SU-DHL-6 (cell line): ENCODE results near the gene SLC7A6.

Experiments used
- H2AFZ ChIP-seq: fragments of 200-600 bp; sonication (generic); 2 replicates; pipeline ENCODE4 v1.6.1; 2014; ENCODE audit warnings: low read depth, mild to moderate bottlenecking, moderate library complexity, mixed read lengths, antibody characterized with exemption, low read length; ENCODE audit not compliant: severe bottlenecking
- H3F3A ChIP-seq: fragments of 200-600 bp; shearing (Covaris generic); 2 replicates; pipeline ENCODE4 v1.6.0; 2016; ENCODE audit warnings: antibody characterized with exemption, mild to moderate bottlenecking; ENCODE audit not compliant: insufficient read depth
- H3K27ac ChIP-seq: fragments of 200-600 bp; sonication (generic); 2 replicates; pipeline ENCODE4 v1.5.1; 2016; ENCODE audit warnings: low read depth, mild to moderate bottlenecking, low read length, moderate library complexity, mixed read lengths
- H3K27me3 ChIP-seq: fragments of 200-600 bp; sonication (generic), shearing (Covaris generic); 2 replicates; pipeline ENCODE4 v1.6.0; 2014; ENCODE audit warnings: mild to moderate bottlenecking, low read length
- H3K36me3 ChIP-seq: fragments of 200-600 bp; sonication (generic); 2 replicates; pipeline ENCODE4 v1.6.1; 2014; ENCODE audit warnings: mild to moderate bottlenecking, low read length, mixed read lengths
- H3K4me2 ChIP-seq: fragments of 300-600, 200-600 bp; shearing (Covaris generic), sonication (generic); 2 replicates; pipeline ENCODE4 v1.6.0; 2014; ENCODE audit warnings: low read length, low read depth, mild to moderate bottlenecking; ENCODE audit not compliant: poor library complexity, severe bottlenecking
- H3K4me3 ChIP-seq: fragments of 200-600 bp; sonication (generic); 2 replicates; pipeline ENCODE4 v1.5.1; 2014; ENCODE audit warnings: antibody characterized with exemption, low read length, mild to moderate bottlenecking, mixed read lengths; ENCODE audit not compliant: insufficient read depth, poor library complexity, severe bottlenecking
- H3K79me2 ChIP-seq: fragments of 200-600 bp; sonication (generic); 2 replicates; pipeline ENCODE4 v1.6.1; 2014; ENCODE audit warnings: mild to moderate bottlenecking, low read length, moderate library complexity; ENCODE audit not compliant: insufficient read depth
- H3K9ac ChIP-seq: fragments of 200-600 bp; sonication (generic); 2 replicates; pipeline ENCODE4 v1.7.0; 2014; ENCODE audit warnings: mild to moderate bottlenecking, low read length
- H3K9me2 ChIP-seq: fragments of 200-600 bp; sonication (generic); replicated peaks from 2 replicates; pipeline ENCODE4 v1.6.1; 2014; ENCODE audit warnings: low read length; ENCODE audit not compliant: insufficient read depth
- H3K9me3 ChIP-seq: fragments of 200-600 bp; sonication (generic); 2 replicates; pipeline ENCODE4 v1.6.1; 2014; ENCODE audit warnings: low read length, mixed read lengths; ENCODE audit not compliant: insufficient read depth
- H4K20me1 ChIP-seq: fragments of 200-600 bp; sonication (generic); 2 replicates; pipeline ENCODE4 v1.6.1; 2014; ENCODE audit warnings: low read depth, mild to moderate bottlenecking, antibody characterized with exemption, low read length, moderate library complexity, mixed read lengths
- CTCF ChIP-seq: fragments of 200-600 bp; sonication (generic); IDR thresholded peaks from one replicate; pipeline ENCODE4 v1.5.1; 2017; ENCODE audit warnings: antibody characterized with exemption, mild to moderate bottlenecking, low read length, moderate library complexity; ENCODE audit not compliant: insufficient read depth, poor library complexity, severe bottlenecking
- EZH2phosphoT487 ChIP-seq: fragments of 200-600 bp; sonication (generic), shearing (Covaris generic); conservative IDR thresholded peaks from 2 replicates; pipeline ENCODE4 v1.6.1; 2018; ENCODE audit warnings: mild to moderate bottlenecking, antibody characterized with exemption, low read length, moderate library complexity, mixed read lengths

The SLC7A6 gene

DNA sequence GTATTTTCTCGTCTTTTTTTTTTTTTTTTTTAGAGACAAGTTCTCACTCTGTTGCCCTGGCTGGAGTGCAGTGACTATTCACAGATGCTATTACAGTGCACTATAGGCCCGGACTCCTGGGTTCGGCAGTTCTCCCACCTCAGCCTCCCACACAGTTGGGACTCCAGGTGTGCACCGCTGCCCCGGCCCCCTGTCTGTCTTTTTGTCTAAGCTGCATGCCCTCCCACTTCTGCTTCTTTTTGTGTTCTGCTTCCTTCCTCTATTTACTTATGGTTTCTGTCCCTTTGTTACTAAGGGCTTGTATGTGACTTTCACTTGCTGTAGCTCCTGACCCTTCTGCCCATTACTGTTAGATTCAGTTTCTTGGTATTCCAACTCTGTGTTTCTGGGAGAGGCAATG lies 20.5 kb downstream of the SLC7A6 start:
- Histone ChIP-seq H3K9ac (peak overlapping the region; percentile 56), H3K9me2 (no peaks in the 10 kb centered on the region), H4K20me1 (no peaks in the 10 kb centered on the region), H3K4me3 (peak overlapping the region; percentile 24), H3F3A (peaks cover 53% of the 10 kb centered on the region), H3K79me2 (peaks cover 57% of the 10 kb centered on the region), H3K27ac (peak overlapping the region; percentile 98), H3K4me2 (peak overlapping the region; percentile 85), H3K36me3 (no peaks in the 10 kb centered on the region), H3K9me3 (no peaks in the 10 kb centered on the region), H2AFZ (no peak overlapping the region), H3K27me3 (no peaks in the 10 kb centered on the region)
- TF ChIP-seq CTCF (no peak), EZH2phosphoT487 (no peak)

DNA sequence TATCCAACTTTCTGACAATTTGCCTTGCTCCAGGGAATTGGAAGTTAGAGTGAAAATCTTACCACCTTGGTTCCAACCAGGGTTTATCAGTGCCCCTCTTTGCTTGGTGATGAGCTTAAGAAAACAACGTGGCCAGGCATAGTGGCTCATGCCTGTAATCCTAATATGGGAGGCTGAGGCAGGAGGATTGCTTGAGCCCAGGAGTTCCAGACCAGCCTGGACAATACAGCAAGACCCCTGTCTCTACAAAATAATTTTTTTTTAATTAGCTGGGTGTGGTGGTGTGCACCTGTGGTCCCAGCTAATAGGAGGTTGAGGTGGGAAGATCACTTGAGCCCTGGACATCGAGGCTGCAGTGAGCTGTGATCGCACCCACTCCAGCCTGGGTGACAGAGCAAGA lies 21.4 kb downstream of the SLC7A6 start:
- Histone ChIP-seq H3K4me2 (peak overlapping the region; percentile 85), H3K36me3 (no peaks in the 10 kb centered on the region), H3K27ac (peak overlapping the region; percentile 98), H2AFZ (no peak overlapping the region), H3F3A (peaks cover 46% of the 10 kb centered on the region), H3K9me3 (no peaks in the 10 kb centered on the region), H4K20me1 (no peaks in the 10 kb centered on the region), H3K27me3 (no peaks in the 10 kb centered on the region), H3K79me2 (peaks cover 50% of the 10 kb centered on the region), H3K9ac (peak overlapping the region; percentile 44), H3K9me2 (no peaks in the 10 kb centered on the region), H3K4me3 (no peak overlapping the region)
- TF ChIP-seq CTCF (no peak), EZH2phosphoT487 (no peak)

- Histone ChIP-seq H3K4me3 (no peak overlapping the region), H4K20me1 (no peaks in the 10 kb centered on the region), H3F3A (peaks cover 40% of the 10 kb centered on the region)
Observed at GRCh38 chr16:68286153-68287074, 22.1 kb downstream of the SLC7A6 start.

More at GRCh38 chr16:68286153-68287074, 22.1 kb downstream of the SLC7A6 start:
- Histone ChIP-seq H3K9ac (peak overlapping the region; percentile 44), H3K27ac (peak overlapping the region; percentile 98), H3K27me3 (no peaks in the 10 kb centered on the region), H2AFZ (no peak overlapping the region), H3K79me2 (peaks cover 51% of the 10 kb centered on the region), H3K9me2 (no peaks in the 10 kb centered on the region), H3K36me3 (no peaks in the 10 kb centered on the region), H3K4me2 (peak overlapping the region; percentile 85), H3K9me3 (no peaks in the 10 kb centered on the region)
- no peak for TF ChIP-seq CTCF
- TF ChIP-seq EZH2phosphoT487, result no peak
